Central memory CD4-positive, alpha-beta T cell (primary cell): ENCODE measurements around the gene PNLIP.

ENCODE experiments used
- DNase-seq: peaks from one replicate; pipeline ENCODE4 v3.0.0; 2022

PNLIP gene

DNA sequence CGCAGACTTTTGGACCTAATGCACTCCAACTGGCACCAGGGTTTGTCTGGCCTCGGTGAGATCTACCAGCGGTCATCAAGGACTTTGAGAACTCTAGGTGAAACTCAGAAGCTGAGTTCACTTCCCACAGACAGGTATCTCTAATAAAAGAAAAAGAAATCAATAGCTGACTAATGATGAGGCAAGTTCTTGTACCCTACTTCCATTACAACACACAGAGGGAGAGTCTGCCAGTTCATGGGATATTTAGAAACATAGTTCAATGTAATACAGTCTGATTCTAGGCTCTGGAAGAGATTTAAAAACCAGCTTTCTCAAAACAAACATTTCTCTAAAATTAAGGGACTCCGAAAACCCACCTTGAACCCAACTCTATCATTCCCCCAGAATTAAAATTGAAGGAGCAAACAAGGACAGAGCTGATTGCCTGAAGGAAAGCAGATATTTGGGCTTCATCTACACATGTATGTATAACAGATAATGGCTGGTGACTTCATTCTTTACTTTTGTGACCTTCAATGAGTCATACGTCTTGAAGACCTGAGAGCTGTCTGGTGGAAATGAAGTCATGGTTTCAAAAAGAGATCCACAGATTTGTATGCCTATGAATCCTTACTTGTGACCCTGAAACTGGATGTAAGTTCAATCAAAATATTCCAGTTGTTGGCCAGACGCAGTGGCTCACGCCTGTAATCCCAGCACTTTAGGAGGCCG is 42.3 kb downstream of the PNLIP start:
- DNase-seq = no peak

DNA sequence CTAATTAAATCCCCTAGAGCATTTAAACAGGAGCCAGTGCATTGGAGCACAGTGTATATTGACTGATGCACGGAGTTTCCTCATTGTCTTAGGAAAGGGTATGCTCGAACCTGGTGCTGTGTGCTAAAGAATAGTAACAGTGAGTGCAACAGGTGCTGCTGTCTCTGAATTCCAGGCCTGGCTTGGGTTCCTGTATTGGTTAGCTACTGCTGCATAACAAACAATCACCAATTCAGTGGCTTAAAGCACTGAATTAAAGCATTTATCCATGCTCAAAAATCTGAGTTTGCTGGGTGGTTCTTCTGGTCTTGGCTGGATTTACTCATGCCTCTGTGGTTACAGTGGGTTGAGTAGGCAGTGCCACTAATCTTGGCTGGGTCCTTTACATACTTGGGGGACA is 43.3 kb downstream of the PNLIP start:
- no peak for DNase-seq

DNA sequence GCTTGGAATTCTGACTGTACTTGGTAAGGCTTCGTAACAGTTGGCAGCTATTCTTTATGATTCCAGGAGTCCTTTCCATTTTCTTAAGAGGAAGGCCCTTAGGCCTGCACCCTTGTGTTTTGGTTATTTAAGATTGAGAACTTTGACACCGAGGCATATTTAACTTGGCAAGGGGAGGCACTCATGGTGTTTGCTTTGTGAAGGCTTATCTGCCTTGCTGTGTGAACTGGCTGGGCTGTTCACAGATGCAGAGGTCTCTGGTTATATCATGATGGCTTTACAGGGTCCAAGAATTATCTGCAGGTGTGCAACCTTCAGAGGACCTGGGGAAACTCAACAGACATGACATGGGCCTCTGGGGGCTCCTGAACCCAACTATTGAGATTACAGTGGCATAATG is 44.2 kb downstream of the PNLIP start:
- no peak for DNase-seq

DNA sequence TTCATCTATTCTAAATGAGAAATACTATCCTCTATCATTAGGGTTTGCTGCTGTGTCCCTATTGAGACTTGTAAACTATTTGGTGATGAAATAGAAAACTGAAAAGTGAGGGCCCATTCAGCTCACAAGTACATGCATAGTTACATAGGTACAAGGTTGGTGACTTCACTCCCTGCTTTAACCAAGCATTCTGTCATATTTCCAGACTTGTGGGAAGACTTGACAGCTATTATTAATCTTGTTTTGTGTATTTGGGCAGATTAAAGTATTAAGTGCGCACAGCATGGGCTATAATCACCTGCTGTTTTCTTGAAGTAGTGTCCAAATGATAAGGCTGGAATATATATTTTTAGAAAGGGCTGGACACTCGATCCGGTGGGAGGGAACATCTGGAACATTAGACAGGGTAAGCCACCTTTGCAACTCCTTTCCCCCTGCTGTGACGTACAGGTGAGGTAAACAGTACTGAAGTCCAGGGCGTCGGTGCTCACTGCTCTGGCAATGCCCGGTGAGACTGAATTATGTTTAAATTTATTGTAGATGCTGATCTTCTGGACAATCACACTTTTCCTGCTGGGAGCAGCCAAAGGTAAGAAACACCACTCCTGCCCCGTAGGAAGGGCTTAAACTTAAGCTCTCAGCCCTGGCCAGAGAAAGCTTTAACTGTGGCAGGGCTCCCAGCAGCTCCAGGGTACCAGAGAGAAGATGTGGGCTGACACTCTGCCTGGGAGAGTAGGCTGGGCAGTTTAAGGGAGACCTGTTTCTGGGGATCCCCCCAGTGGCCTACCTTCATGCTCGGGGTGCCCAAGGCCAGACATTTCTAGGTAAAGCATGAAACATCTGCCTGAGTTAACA is 45.1 kb downstream of the PNLIP start, which contains the start of gene PNLIPRP1:
Gene PNLIPRP1, plus strand, starts transcription at position 370 of the 855 bp plus-strand sequence. Its CDS starts 171 bp downstream, at position 541.
- no peak for DNase-seq

DNA sequence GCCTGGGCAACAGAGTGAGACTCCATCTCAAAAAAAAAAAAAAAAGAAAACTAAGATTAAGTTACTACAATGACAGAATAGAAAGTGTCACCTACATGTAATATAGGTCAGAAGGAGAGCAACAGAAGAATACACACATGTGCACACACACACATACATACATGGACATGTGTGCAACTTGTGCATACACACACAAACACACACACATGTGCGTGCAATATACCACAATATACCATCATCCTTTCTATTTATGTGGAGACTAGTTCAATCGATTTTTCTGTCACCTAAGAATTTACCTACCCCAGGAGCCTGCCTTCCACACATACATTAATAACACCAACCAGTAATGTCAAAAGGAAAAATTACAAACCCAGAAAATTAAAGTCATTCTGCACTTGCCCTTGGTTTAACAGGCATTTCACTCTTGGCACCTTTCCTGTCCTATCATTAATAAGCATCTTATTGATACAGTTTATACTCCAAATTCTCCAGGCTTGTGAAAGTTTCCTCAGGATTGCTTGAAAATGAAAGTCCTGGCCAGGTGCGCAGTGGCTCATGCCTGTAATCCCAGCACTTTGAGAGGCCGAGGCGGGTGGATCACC is 47.5 kb downstream of the PNLIP start:
- DNase-seq = no peak

DNA sequence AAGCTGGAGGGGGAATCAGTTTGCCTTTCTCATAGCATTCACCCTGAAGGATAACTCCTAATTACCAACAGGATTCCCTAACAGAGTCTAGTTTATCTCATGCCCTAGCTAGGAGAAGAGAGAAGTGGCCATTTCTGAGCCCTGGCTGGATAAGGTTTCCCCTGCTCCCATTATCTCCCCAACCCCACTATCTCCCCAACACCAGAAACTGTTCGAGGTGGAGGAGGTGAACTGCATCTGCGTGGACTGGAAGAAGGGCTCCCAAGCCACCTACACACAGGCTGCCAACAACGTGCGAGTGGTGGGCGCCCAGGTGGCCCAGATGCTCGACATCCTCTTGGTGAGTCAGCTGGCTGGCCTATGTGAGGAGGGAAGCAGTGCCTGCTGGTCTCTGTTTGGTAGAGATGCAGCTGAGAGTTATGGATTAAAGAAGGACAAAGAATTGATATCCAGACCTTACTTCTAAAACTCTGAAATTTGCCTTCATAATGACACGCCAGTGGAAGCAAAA is 48.8 kb downstream of the PNLIP start:
- DNase-seq = no peak

DNA sequence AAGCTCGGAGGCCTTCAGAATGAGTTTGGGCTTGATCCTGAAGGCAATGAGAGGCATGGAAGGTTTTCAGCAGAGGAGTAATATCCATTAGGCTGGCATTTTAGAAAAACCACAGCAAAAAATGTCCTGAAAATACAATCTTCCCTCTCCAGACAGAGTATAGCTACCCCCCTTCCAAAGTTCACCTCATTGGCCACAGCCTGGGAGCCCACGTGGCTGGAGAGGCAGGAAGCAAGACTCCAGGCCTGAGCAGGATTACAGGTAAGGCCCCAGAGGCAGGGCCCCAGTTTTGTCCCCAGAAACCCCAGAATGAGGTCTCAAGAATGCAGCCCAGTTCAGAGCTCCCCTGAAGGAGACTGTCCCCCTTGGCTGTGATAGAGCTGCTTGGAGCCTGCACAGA is 50.3 kb downstream of the PNLIP start:
- DNase-seq = no peak

DNA sequence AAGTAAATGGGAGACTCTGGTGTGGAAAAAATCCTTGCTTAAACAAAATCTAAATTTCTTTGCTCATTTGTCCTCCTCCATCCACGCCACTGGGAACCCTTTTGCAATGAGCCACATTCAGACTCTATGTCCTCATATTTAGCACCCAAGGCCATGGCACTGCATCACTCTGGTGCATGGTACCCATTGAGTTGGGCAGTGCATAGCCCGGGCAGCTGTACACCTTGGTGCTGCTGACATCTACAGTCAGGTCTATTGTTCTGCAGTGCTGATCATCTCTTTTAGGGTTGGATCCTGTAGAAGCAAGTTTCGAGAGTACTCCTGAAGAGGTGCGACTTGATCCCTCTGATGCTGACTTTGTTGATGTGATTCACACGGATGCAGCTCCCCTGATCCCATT is 51.8 kb downstream of the PNLIP start:
- no peak for DNase-seq

DNA sequence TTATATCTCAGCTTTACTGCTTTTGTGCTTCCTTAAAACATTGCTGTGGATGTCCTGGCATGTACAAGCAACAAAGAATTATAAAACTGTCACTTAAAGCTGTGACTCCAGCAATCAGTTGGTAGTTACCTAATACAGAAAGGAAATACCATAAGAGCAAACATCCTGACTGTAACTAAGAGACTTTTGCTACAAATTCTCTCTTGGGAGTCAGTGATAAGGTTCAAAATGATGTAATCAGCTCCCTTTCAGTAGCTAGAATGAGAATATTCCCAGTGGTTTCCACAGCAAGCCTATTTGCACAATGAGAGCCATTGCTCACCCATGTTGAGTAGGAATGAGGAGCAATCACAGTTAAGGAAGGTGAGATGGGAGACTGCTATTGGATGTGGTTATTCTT is 52.6 kb downstream of the PNLIP start:
- DNase-seq = no peak

DNA sequence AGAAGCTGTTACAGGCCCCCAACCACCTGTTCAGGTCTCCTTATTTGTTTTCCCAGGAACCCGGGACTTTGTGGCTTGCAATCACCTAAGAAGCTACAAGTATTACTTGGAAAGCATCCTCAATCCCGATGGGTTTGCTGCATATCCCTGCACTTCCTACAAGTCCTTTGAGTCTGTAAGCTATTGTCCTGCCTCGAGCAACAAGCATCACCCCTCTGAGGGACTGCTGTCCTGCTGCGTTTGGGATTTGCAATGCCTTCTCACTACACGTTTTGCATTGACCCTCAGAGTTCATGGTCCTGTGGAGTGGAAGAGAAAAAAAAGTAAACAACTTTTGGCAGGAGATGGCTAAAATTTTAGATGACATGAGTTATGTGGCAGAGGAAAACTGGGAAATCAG is 54.3 kb downstream of the PNLIP start:
- no peak for DNase-seq

DNA sequence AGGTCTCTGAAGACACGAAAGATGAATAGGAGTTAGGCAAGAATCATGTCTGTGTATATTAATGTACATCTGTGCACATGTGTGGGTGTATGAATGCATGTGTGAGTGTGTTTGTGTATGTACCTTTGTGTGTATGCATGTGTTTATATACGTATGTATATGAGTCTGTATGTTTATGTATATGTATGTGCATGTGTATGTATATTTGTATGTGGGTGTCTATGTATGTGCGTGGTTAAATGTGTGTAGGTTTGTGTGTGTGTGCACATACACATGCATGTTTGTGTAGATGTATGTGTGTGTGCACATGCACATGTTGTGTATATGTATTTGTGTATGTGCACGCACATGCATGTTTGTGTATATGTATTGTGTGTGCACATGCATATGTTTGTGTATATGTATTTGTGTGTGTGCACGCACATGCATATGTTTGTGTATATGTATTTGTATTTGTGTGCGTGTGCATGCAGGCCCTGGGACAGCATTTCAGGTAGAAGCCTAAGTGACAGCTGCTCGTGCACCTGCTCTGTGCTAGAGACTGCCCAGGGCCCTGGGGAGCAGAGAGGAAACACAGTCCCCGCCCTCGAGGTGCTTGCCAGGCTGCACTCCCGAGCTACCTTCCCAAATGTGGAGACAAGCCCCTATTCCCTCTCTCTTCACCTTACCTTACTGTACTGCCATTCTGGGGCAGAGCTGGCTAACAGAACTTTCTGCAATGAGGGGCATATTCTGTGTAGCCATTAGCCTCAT is 57.1 kb downstream of the PNLIP start:
- DNase-seq = no peak

DNA sequence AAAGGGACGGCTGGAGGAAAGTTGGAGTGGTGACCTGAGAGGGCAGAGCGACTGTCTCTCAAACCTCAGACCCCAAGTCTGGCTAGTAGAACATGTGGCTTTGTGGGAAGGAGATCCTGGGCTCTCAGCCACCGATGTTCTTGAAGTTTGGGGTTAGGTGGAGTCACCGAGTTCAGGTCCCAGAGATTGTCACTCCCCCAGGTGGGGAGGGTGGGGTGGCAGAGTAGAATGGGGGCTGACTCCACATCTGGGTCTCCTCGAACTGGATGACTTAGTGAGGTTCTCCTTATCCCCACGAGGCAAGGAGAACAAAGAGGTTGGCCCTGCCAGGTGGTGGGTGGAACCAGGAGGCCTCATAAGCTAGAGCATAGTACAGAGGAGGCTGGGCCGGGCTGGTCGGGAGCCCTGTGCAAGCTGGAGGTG is 60.3 kb downstream of the PNLIP start:
- DNase-seq = no peak

DNA sequence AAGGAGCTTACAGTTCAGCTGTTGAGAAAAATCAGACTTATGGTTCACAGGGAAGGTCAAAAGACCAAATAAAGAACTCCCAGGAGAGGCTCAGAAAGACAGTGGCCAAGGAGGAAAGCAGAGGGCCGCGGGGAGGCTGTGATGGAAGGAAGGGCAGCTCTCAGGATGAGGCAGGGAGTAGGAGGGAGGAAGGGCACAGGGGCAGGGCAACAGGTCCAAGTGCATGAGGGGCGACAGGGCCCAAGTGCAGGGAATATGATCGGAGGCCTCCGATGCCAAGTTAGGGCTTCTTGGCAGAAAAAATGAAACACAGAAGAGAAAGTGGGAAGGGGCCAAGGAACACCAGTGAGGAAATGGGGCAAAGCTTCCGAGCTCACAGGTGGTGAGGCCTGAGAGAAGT is 61.6 kb downstream of the PNLIP start:
- DNase-seq = no peak

DNA sequence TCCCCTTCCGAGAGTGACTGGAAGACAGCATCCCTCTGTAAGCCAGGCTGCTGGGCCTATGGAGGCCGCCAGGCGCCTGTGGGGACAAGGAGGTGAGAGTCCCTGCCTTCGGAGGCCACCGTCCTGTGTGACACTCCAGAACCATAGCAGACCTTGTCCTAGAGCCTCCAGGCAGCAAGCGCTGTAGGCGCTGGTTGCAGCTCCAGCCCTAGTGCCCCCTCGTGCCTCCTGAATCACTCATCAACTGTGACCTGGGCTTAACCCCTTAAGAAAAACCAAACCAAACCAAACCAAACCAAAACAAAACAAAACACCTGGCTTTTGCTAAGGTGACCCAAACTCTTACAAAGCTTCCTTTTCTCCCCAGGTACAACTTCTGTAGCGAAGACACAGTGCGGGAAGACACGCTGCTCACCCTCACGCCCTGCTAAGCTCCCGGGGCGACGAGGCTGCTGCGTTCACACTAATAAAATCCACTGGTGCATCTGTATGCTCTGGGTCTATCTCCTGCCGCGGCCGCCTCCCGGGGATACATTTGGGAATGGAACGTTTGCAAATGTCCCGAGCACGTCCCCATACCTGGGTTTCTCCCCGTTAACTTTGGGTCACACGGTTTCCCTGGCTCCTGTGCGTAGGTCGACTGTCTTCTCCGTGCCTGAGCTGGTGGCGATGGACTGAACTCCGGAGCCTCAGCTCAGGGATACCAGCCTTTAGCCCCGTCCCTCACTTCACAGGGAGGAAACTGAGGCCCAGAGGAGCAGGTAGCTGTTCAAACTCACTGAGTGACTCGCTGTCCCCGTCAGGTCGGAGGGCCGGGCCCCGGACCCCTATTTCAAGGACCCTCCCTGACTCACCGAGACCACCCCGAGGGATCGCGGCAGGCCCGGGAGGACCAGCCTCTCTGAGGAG is 63.2 kb downstream of the PNLIP start:
- no peak for DNase-seq

DNA sequence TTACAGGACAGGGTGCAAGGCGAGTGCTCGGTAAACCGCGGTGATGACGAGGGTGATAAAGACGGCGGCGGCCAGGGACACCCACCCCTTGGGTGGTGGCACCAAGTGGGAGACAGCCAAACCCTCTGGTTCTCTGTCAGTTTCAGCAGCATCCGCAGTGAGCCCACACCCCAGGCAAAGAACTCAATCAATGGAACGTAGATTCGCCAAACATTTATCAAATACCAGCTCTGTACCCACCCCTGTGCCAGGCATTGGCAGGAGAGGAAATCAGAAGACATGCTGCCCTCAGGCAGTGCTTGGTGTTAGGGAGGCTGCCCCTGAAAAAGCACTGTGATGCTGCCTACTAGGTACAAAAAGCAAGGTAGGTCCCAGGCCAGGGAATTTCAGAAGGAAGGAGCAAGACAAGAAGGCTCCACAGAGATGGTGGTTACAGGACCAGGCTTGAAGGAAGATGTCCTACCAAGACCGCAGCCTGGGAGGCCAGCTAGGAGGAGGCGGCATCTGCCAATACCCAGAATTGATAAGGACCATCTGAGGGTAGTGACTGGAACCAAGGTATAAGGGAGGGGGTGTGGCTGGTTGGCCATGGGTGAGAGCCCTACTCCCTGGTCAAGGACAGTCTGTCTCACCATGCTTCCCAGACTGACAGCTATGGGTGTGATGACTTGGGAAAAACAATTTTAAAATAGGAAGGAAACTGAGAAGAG is 64.9 kb downstream of the PNLIP start:
- no peak for DNase-seq

DNA sequence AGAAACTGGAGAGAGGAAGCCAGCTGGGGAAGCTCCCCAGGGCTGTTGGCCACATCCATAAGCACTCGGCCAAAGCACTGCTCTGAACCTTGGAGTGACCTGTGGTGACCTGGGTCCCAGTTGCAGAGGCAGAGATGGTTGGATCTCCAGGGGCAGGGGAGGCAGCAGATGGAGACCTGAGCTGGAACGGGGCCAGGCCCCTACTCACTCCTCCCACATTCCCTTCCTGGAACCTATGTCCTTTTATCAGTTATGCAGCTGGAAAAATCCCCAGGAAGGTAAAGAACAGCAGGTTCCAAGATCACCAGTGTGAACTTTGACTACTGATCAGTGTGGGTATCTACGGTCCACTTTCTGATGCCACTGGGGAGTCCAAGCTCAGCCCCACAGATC is 65.4 kb downstream of the PNLIP start:
- no peak for DNase-seq

DNA sequence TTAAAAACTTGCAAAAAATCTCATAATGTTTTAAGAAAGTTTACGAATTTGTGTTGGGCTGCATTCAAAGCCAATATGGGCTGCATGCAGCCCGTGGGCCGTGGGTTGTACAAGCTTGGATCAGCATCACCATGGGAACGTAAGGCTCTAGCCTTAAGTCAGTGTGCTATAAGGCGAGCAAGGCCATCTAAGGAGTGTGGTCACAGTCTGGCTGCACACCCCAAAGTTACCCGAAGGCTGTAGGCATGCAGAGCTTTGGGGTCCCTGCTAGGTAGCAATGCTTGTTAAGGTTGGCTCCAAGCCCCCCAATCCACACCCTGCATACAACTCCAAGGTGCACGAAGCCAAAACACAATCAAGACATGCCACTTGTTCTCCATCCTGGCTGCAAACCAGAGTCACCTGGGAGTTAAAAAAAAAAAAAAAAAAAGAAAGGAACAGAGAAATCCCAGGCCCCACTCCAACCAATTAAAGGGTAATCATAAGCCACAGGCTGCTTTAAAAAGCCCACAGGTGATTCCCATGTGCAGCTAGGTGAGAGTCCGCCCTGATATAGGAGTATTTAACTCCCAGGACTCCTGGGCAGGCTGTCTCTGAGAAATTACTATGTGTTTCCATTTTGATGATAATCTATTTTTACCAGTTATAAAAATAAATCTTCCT is 66.5 kb downstream of the PNLIP start:
- DNase-seq = no peak

DNA sequence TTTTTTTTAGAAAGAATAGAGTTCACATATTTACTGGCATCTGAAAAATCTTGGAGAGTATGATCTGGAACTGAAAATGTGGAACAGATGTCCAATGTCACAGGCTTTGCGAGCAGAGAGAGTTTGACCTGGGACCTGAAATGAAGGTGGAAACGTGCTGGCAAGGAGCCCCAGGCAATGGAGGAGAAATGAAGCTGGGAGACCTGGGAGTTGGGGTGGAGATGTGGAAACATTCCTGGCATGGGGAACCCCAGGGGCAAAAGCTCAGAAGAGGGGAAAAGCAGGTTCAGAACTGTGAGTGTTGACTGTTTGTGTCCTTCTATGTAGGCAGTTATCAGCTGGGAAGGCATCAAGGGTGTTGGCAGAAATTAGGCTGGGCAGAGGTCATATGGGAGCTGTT is 67.7 kb downstream of the PNLIP start:
- DNase-seq = no peak

DNA sequence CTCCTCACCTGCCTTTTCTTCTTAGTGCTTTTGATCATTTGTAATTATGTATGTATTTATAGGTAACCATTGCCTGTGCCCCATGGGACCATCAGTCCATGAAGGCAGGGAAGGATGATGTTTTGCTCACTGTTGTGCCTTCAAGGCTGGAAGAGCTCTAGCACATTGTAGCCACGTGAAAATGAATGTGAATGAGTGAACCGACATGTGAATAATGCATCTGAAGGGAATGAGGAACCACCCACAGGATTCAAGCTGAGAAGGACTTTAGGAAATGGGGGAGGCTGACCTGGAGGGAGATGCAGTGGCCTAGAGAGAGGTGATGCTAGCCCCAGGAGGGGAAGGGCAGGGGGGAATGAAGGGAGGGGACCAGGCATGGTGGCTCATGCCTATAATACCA is 69.1 kb downstream of the PNLIP start:
- no peak for DNase-seq

DNA sequence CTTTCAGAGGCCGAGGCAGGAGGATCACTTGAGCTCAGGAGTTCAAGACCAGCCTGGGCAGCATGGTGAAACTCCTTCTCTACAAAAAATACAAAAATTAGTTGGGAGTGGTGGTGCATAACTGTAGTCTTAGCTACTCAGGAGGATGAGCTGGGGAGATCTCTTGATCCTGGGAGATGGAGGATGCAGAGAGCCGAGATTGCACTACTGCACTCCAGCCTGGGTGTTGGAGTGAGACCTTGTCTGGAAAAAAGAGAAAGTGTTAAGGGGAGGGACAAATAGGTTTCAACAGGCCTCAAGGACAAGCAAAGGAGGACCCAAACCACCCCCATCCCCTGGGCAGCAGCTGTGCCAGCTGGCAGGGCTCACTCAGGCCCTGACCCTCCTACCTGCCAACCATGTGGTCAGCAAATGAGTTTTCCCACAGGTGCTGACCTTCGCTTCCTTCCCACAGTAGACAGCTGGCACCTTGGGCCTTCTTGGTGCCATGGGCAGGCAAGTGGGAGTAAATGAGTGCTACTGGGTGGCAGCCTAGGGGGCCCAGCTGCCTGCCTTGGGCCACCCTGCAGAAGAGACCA is 69.6 kb downstream of the PNLIP start:
- DNase-seq = no peak
